Measurements from ENCODE around the gene PDE5A.

DNA sequence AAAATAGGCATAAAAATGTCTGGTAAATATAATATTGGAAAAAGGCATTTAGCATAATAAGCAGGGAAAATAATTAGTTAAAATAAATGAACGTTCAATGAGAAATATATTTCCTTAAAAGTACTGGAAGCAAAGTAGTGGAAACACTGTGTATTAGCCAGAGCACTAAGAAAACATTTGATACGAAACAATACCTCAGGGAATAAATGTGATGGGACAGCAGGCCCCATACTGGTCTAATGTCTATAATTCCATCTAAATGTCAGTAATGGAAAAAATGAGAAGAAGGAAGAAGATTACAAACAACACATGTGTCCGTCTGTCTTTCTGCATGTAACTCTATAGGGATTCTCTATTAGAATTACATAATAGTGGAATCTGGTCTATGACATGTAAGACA is 79.0 kb downstream of the PDE5A start:
- TF ChIP-seq POLR2A (IDR thresholded peaks at IDR 0.05; ENCODE audit: borderline replicate concordance, extremely low read depth, insufficient read depth, insufficient read length) (no peak), TCF7L2 (IDR thresholded peaks at IDR 0.05; ENCODE audit: borderline replicate concordance, extremely low read depth, insufficient read depth, insufficient read length) (no peak)
- TF ChIP-seq, protein P1, sequence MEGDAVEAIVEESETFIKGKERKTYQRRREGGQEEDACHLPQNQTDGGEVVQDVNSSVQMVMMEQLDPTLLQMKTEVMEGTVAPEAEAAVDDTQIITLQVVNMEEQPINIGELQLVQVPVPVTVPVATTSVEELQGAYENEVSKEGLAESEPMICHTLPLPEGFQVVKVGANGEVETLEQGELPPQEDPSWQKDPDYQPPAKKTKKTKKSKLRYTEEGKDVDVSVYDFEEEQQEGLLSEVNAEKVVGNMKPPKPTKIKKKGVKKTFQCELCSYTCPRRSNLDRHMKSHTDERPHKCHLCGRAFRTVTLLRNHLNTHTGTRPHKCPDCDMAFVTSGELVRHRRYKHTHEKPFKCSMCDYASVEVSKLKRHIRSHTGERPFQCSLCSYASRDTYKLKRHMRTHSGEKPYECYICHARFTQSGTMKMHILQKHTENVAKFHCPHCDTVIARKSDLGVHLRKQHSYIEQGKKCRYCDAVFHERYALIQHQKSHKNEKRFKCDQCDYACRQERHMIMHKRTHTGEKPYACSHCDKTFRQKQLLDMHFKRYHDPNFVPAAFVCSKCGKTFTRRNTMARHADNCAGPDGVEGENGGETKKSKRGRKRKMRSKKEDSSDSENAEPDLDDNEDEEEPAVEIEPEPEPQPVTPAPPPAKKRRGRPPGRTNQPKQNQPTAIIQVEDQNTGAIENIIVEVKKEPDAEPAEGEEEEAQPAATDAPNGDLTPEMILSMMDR (IDR thresholded peaks at IDR 0.05 in 2 of 3, conservative IDR thresholded peaks at IDR 0.05 in 1 of 3; ENCODE audit: borderline replicate concordance in 1 of 3, insufficient read depth in 1 of 3, low read depth in 2 of 3, low read length in 2 of 3) = no peak
- TF ChIP-seq, protein P2, sequence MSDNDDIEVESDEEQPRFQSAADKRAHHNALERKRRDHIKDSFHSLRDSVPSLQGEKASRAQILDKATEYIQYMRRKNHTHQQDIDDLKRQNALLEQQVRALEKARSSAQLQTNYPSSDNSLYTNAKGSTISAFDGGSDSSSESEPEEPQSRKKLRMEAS (IDR thresholded peaks at IDR 0.05) = no peak
